NCI-H460 (cell line): Measurements from ENCODE around the gene GNAI2. TPM values are rescaled to one million over a fixed set of nuclear protein-coding genes. Genes with fewer than 3 reads are reported as not detected.

Experiments
- DNase-seq: peaks from one replicate; pipeline ENCODE4 v3.0.0-alpha.2; 2016; ENCODE audit warnings: low read depth; ENCODE audit errors: extremely low read depth
- total RNA-seq: library from RNA; depleted of rRNA; stranded (reverse); fragments of >200 nt; shearing (Covaris generic); gene quantifications from 2 replicates; pipeline ENCODE4 v1.2.3, GENCODE V29; 2014

The GNAI2 gene
- total RNA-seq, 1 experiment from 2014 or later = 45.5 TPM

- no peak for DNase-seq
These were observed 58.7 kb downstream of the GNAI2 start for GRCh38 chr3:50294492-50295403.

DNA sequence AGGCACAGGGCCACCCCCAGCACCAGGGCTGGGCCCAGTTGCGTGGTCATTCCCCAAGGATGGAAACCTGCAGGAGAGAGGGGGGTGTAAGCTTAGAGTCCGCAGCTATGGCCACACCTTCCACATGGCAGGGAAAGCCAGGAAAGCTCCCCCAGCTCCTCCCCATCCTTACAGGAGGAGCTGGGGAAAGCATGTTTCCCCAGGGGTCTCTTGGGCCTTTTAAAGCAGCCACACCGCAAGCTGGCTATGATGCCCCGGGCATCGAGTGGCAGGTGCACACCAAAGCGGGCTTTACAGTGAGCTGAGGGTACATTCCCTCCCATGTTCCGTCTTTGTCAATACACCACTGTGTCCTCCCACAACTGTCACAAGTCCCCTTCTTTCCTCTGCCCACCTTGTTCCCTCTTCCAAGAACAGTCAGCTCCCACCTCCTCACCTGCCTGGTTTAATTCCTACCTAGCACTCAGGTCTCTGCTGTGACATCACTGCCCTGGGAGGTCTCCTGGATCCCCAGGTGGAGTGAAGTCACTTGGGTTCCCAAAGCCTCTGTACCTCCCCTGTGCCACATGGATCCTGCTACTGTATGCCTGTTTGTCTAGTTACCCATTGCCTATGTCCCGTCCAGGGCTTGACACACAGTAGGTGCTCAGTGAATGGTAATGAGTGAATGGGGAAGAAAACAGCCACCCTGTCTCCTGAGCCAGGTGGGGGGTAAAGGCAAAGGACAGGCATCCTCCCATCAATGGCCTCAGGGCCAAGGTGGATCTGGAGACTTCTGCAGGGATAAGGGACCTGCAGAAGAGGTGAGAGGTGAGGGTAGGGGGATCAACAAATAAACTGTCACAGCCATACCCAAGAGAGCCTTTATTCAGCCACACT is 59.8 kb downstream of the GNAI2 start:
- DNase-seq = no peak

DNA sequence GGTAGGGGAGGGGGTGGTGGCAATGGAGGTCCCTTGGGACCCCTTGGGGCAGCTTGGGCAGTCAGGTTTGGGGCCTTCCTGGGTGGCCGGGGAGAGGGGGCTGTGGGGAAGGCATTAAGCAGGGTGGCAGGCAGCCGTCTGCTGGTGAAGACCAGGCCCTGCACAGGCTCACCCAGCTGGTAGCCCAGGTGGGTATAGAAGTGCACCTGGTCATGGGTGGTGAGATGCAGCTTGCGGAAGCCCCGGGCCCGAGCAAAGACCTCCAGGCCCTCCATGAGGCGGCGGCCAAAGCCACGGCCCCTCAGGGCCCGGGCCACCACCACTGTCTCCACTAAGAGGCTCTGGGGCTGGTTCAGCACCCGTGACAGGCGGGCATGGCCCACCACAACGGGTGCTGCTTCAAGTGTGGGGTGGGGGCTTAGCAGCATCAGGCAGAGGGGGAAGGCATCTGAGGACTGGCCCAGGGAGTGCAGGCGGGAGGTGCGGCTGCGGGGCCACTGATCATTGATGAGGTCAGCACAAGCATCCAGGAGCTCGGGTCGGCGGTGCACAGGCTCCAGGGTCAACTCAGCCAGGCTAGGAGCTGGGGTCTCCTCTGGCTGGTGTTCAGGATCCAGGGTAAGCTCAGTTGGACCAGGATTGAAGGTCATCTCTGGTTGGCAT is 60.8 kb downstream of the GNAI2 start:
- DNase-seq = no peak

DNA sequence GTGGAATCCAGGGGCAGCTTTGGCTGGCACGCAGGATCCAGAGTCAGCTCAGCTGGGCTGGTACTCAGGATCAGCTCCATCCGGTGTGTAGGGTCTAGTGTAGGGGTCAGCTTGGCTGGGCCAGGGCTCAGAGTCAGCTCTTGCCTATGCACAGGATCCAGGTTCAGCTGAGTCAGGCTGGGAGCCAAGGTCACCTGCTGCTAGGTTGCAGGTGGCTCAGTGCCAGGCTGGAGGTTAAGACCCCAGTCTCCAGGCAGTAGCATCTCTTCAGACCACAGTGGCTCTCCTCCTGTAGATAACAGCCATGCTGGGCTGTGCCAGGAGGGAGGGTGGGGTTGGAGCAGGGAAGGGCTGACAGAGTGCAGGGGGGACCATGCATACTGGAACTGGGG is 61.4 kb downstream of the GNAI2 start:
- no peak for DNase-seq

GRCh38 chr3:50297896-50298725 is 62.1 kb downstream of the GNAI2 start:
- DNase-seq = no peak

DNA sequence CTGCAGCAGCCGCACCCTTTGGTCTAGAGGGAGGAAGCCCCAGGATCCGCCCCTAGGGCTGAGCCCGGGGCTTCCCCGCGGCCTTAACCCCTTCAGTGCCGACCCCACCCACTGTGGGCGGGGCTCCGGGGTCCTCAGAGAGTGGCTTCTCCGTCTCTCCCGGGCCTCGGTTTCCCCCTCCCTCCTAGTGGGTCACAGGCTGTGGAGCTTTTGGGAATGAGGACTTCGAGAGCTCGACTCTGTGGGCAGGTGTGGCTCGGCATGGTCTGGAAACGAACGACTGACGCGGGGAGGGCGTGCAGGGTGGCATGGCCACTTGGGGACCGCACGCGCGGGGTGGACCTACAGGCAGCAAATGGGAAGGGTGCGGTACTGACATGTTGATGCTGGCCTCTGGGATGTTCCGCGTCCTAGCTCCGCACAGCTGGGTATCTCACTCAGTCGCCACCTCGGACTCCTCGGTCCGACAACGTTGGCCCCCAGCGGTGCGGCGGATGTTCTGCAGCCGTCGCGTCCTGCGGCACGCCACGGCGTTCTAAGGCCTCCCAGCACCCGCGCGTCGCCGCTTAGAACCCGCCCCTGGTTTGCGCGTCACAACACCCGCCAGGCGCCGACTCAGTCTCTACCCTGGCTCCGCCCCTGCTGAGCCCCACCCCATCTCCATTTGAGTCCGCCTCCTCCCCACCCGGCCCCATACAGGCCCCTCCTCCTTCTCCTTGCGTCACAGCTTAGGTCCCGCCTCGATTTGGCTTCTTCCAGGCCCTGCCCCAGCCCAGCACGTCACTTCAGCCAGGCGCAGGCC is 63.0 kb downstream of the GNAI2 start, which contains the start of the genes HYAL3 and NAA80:
Gene HYAL3 (minus strand): TSS at position 570 of the 802 bp plus-strand sequence. CDS start 3,803 bp downstream, outside the sequence.
Gene NAA80 (minus strand): TSS at position 570 of the 802 bp plus-strand sequence. CDS start 1,942 bp downstream, outside the sequence.
- DNase-seq = peak; percentile 98

DNA sequence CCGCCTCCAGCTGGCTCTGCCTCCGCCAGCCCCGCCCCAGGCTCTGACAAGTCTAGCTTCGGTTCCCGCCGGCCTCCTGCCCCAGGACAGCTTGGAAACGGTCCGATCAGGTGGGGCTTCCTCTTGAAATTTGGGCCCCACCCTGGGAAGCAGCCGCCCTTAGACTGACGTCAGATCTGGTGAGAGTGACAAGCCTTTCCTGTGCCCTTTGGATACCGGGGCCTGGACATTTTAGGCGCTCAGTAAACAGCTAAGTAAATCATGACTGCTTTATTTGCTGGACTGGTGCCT is 63.6 kb downstream of the GNAI2 start:
- no peak for DNase-seq

DNA sequence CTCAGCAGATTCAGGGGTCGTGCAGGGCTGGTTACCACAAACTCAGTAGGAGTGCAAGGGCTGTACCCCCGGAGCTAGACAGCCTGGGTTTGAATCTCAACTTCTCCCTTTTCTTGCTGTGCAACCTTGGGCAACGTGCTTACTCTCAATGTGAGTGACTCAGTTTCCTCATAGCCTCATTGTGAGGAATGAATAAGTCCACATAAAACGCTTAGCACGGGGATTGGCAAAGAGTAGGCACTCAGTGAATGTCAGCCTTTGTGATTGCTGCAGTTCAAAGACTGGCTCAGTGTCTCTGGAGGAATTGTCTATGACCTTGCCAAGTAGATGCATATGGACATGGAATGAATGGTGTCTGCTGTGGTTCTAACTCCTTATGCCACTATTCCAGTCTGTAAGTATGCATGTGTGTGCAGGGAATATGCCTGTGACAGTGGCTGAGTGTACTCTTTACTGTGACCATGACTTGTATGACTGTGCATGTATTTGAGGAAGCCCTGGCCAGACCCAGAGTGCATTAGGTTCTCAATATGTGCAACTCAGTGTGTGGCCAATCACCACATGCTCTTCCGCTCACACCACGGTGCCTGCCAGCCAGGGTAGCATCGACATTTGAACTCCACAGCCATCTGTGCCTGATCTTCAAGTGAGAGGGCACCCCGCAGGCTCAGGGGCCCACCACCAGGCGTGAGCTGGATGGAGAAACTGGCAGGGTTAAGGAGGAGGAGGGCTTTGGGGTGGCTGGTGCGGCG is 64.1 kb downstream of the GNAI2 start:
- DNase-seq = peak; percentile 52

DNA sequence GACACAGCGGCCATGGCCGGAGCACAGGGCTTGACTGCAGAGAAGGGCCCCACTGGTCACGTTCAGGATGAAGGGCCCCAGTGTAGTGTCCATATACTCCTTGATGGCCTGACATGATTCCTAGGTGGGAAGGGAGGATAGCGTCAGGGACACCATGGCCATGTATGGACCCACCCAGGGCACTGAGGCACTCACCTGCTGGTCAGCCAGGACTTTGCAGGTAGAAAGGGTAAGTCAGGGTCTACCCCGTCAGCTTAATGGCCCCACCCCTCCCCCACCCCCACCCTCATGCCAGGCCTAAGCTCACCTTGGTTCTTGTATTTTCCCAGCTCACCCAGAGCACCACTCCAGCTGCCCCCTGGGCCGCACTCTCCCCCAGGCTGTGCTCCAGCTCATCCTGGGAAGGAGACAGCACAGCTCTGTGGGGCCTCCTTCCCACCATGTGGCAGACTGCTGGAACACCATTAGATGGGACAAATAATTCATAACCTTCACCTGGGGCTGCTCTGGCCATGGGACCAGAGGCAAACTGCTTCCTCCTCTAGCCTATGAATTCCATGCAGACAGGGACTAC is 64.8 kb downstream of the GNAI2 start:
- no peak for DNase-seq

DNA sequence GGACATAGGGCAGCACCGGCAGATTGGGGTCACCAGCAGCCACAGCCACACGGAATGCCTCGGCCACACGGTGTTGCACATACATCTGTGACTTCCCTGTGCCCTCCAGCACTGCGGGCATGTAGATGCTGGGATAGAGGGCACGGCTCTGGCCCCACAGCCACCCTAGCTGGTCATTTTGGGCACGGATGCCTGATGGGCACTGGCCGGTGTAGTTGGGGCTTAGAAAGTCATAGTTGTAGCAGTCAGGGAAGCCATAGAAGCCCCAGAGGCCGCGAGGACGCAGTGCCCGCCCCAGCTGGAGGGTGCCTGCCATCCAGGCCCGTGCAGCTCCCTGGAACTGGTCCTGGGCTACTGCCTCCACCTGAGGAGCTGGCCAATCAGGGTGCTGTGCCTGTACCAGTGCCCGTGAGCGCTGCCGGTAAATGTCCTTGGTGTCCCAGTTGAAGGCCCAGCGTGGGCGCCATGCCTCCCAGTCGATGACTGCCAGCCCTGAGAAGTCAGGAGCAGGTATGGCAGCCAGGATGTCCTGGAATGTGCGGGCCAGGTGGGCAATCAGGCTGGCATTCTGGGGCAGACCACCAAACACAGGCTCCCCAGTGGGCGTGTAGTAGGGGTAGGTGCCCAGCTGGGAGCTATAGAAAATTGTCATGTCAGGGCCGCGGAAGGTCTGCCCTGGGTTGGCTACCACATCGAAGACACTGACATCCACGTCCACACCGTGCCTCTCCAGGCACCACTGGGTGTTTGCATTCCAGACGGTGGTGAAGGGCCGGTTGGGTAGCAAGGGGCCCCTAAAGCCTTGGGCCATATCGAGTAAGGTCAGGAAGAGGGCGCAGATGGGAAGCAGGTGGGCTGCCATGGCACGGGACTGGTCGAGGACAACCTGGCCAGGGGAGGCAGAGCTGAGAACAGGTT is 66.3 kb downstream of the GNAI2 start:
- no peak for DNase-seq

DNA sequence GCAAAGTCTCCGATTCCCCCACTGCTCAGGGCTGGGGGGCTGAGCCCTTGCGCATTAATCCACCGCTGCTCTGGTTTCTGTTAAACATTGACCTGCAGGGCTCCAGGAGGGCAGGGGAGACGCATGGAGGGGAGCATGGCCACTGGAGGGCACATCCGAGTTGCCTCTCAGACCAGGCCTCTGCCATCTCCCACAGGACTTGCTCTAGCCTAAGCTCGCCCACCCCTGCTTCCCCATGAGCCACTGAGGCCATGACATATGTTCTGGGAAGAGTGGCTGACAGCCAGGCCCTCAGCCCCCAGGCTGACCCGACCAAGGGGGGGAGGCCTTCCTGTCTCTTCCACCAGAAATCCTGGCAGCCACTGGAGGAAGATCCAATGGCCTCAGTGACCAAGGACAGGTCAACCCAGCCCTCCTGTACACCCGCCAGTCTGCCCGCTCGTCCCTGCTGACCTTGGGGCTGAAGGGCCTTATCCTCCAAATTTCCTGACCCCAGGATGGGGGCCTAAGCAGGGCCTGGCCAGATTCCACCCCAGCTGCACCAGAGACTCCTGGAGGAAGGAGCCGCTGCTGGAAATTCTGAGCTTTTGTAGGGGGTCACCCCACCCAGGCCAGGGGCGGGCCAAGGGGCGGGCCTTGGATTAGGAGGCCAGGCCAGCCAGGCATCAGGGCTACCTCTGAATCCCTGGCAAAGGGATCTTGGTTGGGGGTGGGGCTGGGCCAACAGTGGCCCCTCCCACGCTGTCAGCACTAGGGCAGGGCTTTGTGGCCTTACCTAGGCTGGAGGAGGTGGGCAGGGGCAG is 67.2 kb downstream of the GNAI2 start, which contains the start of gene HYAL1:
Gene HYAL1 (minus strand): TSS at position 562 of the 803 bp plus-strand sequence. CDS start 618 bp downstream, outside the sequence.
- no peak for DNase-seq

- no peak for DNase-seq
These were observed 68.6 kb downstream of the GNAI2 start for GRCh38 chr3:50304601-50305000.
